Islet precursor cell (in vitro differentiated cells): Measurements from ENCODE around the gene PARD6G.

ENCODE experiments used
- DNase-seq: peaks from one replicate; pipeline ENCODE4 v3.0.0-alpha.2; 2018

Gene PARD6G

DNA sequence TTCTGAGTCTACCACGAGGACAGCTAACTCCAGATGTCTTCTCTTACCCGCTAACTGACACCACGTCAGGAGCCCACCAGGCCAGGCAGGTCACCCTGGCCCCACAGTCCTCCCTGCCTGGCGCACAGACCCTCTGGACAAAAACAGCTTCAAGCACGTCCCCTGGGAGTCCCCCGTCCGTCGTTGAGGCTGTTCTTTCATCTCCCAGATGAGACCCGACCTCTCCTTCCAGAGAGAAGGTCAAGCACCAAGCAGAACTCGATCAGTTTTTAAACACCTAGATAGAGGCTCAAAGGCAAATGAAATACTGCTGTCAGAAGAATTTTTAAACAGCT is 57.8 kb downstream of the PARD6G start:
- DNase-seq: no peak

DNA sequence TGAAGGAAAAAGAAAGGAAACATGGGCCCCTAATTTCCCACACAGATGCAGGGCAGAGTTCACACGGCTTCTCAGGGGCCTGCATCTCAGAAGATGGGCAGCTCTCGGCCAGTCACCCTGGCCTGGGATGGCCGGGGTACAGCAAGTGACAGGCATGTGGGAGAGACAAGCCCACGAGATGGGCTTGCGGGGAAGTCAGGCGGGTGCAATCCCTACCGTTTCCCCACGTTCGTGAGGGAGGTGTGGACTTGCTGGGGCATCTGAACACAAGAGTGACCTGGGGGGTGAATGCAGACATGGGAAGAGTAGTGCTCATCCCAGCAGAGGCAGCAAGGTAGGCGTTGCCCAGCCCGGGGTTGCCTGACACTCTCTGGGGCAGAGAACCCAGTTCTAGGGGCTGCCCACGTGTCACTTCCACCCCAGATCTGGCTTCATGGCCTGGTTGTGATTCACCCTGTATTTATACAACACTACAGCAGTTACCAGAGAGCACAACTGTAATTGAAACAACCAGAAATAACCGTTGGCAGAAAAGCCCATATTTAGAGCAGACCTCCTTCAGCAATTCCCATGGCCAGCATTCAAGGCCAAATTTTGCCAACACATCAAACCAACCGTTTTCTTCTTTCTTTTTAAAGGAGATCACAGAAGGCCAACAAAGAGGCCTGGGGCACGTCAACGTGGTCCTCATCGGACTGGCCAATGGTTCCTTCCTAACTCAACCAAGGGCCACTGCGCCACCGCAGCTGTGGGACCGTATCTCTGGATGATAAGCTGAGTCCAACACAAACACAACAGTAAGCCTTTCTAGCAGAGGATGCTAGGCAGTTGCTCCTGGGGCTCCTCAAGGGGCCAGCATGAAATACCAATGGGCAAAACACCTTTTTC is 58.4 kb downstream of the PARD6G start:
- no peak for DNase-seq

DNA sequence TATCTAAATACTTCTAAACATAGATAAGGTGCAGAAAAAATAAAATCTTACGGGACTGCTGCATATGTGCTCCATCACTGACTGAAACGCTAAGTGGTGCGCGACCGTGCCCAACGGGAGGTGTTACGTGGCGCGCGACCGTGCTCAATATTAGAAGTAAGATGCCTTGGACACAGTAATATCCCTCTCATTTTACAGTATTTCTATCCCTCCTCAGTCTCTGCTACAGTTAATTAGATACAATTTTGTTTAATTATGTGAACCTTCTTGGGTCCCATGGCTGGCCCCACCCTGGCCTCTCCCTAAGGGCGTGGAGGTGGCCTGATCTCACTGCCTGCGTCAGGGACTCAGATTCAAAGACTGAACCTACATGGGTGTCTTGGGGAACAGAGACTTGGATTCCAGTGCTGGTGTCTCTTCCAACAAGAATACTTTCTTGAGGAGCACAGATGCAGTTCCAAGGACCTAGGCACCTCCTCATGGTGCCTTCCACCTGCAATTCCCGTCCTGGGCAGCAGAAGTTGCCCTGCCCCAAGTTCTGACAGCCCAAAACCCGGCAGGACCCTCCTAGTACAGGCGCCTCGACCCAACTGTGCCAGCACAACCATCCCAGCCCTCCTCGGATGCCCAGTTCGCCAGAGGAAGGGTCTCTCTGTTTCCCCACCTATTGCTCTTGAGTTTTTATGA is 59.2 kb downstream of the PARD6G start:
- no peak for DNase-seq

DNA sequence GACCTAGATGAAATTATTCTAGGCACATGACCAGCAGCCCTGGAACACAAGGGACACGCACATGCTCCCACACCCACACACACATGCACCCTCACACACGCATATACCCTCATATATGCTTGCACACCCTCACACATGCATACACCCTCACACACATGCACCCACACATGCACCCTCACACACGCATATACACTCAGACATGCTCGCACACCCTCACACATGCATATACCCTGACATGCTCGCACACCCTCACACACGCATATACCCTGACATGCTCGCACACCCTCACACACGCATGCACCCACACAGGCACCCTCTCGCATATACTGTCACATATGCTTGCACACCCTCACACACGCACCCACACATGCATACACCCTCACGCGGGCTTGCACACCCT is 61.8 kb downstream of the PARD6G start:
- no peak for DNase-seq

DNA sequence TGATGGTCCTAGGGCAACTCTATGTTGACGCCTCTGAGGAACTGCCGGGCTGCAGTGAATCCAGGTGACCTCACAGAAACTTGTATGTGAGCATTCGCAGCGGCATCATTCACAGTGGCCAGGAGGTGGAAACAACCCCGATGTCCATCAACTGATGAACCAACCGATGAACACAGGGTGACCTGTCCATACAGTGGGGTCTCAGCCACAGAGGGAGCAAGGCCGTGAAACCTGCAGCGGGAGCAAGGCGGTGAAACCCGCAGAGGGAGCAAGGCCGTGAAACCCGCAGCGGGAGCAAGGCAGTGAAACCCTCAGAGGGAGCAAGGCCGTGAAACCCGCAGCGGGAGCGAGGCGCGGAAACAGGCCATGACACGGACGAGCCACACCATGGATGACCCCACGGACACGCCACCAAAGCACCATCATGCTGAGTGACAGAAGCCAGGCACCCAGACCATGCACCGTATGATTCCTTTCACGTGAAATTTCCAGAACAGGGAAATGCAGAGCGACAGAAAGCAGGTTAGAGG is 63.0 kb downstream of the PARD6G start:
- DNase-seq: no peak

DNA sequence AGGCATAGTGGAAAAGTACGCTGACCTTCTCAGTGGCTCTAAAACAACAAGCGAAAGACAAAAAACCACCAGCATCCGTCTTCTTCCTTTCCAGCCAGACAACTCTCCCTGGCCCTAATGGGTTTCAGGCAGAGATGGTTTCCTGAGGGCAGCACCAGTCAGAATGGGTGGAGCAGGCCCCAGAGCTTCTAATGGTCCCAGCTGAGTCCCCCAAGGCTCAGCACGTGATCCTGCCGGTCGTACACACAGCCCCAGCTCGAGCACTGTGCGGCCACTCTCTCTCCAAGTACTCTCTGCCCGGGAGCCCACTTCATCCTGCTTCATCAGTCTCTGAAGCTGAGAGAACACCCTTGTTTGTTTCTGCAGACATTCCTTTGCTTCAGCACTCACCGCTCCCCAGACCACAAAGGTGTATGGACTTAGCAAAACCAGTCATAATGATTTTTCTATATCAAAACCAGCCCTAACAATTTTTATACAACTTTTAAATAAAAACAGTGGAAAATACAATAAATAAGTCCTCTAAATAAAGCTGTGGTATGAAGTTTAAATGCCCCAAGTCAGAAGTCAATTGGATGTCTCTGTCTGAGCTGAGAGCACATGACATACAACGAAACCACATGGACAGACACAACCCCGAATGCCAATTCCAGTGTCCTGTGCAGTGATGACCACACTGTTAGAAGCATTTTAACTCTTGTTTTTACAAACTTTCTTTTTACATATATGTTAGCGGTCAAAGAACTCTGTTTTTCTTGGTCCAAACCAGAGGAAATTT is 63.9 kb downstream of the PARD6G start:
- no peak for DNase-seq

DNA sequence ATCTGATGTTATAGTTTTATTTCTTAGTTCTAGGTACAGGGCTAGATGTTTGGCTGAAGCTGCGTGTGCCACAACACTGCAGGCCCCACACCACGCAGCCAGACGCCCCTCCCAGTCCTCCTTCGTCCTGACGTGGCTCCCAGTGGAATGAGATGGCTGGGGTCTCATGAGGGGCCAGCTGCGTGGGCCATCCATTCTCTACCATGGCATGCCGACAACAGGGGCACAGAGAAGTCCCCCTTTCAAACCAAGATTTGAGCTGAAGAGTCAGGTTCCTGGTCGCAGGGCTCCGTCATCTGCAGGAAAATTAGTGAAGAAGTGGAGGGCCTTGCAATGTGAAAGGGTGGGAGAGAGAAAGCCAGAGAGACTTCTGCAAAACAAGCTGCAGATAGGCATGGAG is 64.5 kb downstream of the PARD6G start:
- DNase-seq: no peak

DNA sequence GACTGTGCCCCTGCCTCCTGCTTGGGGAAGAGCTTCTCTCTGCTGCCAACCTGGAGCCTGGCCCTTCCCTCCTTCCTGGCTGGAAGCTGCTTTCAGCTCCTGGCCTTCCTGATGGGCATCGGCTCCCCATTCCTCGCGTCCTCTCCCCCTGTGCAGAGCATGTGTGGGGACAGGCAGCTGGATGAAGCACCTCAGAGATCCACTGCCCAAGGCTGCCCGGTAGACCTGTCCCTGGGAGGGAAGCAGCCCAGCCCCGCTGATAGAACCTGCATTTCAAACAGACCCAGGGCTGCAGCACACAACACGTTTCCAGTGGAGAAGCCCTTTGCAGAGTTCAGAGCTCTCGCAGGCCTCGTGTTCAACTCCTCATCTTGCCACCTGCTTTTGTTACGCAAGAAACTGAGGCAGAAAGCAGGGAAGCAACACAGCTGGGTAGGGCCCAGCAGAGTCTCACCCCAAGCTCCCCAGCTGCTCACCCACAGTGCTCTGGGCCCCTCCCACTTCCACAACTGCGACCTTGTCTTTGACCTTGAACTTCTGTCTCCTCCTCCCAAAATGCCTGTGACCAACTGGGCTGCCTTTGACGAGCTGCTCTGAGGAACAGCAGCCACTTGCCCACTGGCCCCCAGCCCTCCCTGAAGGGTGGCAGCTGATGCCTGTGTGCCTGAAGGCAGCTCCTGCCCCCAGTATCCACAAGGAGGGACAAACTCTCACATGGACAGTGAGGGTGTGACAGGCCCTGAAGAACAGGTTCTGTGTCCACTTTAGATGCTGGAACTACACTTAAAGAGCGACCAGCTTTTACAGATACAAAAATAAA is 65.5 kb downstream of the PARD6G start:
- DNase-seq: no peak

DNA sequence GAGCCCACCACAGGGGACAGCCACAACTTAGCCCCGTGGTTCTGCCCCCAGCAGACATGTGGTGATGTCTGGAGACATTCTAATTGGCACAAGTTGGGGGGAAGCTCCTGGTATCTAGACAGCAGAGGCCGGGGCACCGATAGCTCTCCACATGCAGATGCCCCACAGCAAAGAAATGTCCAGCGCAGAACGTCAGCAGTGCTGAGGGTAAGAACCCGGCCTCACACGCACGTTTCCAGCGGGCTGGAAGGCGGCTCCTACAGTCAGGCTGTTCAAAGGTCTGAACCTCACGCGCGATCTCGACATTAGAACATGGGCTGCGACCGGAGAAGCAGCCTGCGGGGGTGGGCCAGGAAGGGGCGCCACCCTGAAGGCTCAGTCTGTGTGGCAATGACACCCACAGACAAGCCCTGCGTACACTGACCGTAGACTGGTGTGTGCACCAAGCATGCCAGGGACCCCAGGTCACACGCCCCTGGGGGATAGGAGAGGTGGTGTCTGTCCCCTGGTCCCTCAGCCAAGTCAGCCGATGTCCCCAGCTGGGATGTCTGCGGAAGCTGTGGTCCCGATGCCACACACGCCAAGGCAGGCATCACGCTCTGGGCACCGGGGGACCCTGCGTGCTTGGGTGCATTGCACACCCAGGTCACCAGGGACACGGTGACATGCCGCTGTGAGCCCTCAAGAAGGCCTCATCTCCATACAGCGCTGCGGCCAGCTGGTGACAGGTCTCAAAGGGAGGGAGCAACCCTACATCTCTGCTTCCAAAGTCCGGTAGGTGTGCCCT is 66.3 kb downstream of the PARD6G start:
- DNase-seq: no peak

DNA sequence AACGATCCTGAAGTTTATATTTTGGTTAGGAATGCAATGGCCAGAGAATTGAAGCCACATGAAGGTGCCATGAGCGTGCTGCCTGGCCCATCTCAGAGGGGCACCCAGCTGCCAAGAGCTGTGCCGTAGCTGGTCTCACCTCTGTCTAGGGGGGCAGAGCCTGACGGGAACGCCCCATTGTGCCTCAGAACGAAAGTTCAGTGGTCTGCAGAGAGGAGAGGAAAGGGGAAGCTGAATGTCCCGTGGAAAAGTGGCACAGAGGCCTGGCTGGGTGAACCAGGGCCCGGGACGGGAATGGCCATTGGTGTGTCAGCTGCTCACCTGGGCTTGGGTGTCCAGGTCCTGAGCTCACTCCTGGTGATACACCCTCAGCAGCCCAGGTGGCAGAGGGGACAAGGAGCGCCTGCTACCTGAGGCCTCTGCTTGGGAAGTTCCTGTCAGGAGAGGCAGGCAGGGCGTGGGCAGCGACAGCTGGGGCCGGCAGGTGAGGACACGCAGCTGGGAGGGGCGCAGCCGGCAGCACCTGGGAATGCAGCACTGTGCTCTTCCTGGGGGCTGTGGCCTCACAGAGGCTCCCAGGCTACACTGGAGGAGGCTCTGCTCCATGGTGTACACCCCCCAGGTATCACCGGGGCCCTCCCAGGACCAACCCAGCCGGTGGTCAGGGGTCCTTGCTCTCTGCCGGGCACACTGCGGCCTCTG is 67.3 kb downstream of the PARD6G start:
- no peak for DNase-seq

DNA sequence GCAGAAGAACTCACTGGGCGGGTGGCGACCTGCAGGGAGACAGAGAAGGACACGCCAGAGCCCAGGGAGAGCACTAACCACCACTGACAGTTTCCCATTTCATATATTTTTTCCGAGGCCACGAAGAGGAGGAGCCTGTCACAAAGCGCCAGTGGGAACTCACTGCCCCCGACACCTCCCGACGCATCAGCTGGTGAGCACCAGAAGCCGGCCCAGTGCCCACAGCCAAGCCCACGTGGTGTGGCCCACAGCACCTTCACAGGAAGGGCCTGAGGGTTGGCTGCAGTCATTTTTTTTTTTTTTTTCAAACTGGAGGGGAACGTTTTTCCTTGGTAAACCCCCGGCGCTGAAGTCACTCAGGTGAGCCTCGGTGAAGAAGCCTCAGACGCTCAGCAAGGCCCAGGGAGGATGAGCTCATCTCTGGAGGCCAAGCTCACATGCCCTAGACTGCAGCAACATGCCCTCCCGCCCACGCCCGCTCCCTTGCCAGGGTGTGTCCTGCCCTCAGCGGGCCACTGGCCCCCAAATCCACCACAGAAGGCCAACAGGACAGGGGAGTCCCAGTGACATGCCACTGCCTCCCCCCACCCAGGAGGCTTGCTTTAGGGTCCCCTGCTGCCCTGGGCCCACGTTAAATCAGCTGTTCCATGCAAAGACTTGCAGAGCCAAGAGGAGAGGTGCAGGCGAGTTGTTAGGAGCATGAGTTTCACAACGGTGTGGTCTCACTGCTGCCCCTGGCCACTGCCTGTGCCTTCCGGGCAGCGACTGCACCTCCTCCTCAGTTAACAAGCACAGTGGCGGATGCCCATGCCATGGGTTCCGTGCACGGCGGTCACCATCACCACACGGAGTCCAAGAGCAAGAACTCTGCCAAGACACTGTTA is 68.1 kb downstream of the PARD6G start:
- DNase-seq: no peak

DNA sequence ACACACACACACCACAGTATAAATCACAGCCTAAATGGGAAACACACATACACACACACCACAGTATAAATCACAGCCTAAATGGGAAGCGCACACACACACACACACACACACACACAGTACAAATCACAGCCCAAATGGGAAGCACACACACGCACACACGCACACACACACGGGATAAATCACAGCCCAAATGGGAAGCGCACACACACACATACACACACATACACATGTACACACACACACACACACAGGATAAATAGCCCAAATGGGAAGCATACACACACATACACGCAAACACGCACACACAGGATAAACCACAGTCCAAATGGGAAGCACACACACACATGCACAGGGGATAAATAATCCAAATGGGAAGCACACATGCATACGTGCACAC is 70.2 kb downstream of the PARD6G start:
- DNase-seq: no peak

DNA sequence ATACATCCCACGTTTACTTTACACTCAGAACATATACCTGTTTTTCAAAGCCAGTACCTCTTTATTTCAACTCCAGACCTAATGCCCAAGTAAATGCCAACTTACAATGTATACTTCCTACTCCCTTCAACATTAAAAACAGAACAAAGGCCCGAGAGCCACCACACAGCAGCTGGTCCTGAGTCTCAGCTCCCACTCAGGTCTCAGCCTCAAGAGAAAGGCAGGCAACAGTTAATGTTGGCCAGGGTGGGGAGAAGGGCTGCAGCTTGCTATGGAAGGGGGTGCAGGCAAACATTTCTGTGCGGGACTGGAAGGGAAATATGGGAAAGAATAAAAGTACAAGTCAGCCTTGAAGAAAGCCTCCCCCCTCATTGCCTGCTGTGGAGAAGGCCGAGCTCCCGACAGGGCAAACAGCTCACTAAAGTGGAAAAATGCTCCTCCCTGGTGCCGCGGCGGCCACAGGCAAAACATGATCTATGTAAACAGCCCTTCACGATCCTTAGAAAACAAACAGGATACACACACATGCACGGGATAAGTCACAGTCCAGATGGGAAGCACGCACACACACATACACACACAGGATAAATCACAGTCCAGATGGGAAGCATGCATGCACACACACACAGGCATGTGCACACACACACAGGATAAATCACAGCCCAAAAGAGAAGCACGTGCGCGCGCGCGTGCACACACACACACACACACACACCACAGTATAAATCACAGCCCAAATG is 70.8 kb downstream of the PARD6G start:
- DNase-seq: no peak

DNA sequence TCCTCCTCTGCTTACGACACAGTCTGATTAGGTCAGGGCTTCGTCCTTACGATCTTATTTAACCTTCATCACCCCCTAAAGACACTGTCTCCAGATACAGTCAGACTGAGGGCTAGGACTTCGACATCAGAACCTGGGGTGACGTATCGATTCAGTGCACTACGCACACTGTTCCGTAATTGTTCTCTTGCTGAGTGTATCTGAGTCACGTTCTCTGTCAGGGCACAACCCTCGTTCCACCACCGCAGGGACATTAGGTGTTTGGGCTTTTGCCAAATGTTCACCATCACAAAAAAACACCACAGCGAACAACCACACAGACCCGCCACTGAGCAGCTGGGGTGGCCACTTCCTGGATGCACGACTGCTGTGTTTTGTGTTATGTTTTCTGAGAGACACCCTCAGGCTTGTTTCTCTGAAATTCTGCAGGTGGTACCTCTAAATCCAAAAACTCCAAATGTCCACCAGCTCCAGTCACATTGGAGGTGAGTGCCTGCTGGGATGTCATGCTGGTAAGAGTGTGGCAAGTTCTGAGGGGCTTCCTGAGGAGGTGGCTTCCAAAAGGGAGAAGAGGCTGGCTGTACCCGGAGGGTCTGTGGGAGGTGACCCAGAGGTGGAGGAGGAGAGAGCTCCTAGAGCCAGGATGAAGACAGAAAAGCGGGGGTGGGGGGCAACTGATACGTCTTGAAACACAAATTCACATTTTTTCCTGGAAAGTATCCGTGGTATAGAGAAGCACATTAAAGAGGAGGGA is 71.7 kb downstream of the PARD6G start:
- DNase-seq: no peak

DNA sequence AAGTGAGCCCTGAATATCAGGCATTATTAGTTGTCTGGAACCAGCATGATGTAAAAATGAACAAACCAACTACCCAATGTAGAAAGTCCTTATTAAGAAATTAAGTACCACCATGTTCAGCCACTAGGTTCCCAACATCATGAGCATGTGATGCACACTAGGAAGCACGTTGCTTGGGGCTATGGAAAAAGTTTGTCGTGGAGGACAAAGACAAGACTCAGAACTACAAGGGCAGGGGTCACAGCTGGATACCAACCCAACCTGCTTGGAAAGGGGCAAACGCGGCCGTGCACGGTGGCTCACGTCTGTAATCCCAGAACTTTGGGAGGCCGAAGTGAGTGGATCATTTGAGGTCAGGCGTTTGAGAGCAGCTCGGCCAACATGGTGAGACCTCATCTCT is 74.3 kb downstream of the PARD6G start:
- no peak for DNase-seq

DNA sequence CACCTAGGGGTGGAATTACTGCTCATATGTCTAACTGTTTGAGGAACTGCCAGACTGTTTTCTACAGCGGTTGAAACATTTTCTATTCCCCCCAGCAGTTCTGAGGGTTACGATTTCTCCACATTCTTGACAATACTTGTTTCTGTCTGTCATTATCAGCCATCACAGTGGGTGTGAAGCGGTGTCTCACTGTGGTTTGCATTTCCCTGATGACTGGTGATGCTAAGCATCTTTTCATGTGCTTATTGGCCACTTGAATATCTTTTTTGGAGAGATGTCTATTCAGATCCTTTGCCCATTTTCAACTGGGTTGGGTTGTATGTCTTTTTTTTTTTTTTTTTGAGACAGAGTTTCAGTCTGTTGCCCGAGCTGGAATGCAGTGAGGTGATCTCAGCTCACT is 75.3 kb downstream of the PARD6G start:
- DNase-seq: no peak

DNA sequence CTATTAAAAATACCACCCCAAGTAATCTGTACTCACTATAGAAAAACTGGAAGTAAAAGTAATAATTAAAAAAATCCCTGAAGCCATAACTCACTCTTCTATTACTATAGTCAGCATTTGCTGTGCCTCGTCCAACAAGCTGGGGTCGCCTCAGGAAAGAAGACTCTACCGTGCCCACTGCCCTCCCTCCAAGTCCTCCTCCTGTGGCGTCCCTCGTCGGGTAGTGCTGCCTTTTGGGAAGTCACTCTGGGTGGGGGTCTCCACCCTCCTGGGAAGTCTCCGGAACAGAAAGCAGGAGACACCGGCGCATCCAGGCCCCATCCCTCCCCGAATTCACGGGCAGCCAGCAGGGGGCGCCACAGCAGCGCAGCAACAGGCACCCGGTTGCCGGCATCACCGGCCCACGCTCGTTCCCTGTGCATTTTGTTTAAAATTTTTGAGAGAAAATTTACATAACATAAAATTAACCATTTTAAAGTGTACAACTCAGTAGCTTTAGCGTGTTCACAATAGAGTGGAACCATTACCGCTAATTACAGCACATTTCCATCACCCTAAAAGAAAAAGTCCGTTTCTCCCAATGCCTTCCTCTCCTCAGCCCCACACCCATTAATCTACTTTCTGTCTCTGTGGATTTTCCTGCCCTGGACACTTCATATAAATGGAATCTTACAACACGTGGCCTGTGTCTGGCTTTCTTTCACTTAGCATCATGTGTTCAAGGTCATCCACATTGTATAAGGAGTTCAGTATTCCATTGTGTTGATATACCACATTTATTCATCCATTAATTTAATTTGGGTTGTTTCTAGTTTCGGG is 76.1 kb downstream of the PARD6G start:
- no peak for DNase-seq
